ENCODE results near the gene HK1. TPM values are rescaled to one million over a fixed set of nuclear protein-coding genes. Genes with fewer than 3 reads are reported as not detected.
"Not testable (repeated sequence)": the region's sequence is repeated elsewhere in the genome, so short reads cannot be mapped to it uniquely, and the experiment has no call there.

HK1 gene
- polyA plus RNA-seq, 1 experiment = 47.5 TPM

DNA sequence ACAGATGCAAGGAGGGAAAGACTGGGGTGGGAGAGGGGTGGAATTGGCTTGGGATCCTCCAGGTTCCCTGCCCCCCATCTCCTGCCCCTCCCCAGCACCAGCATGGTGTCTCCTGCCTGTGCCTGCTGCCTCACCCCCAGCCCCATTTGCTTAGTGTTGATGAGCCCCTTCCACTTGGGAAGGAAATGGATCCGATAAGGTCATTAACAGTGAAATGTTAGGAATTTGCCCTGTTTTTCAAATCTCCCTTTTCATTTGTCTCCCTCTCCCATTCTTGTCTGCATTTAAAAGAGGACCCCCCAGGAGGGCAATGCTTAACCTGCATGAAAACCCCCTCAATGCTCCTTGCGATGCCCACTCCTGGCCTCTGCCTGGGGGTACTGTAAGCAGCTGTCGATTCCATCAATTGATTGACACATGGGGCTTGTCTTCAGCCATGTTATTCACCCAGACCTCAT lies 51.5 kb downstream of the HK1 start:
- H3K4me3 ChIP-seq (ENCODE audit: low read depth, low read length) = no peak overlapping the region
- ChIA-PET POLR2A (no interaction called here), CTCF (interaction anchor here (1.5 kb wide), 1 partner anchor 9 kb away, joined by 3 read pairs; no protein-coding TSS in a partner anchor)
- peaks cover 2% of the 10 kb centered on the region; the same call in 1 of the 2 replicates for H3K36me3 ChIP-seq (ENCODE audit: control insufficient read depth, insufficient read depth, low read length)
- DNase-seq (ENCODE audit: low read depth) = no peak
- no peaks in the 10 kb centered on the region for H3K27me3 ChIP-seq (ENCODE audit: control insufficient read depth, insufficient read depth, low read length)
- TF ChIP-seq, protein P1, sequence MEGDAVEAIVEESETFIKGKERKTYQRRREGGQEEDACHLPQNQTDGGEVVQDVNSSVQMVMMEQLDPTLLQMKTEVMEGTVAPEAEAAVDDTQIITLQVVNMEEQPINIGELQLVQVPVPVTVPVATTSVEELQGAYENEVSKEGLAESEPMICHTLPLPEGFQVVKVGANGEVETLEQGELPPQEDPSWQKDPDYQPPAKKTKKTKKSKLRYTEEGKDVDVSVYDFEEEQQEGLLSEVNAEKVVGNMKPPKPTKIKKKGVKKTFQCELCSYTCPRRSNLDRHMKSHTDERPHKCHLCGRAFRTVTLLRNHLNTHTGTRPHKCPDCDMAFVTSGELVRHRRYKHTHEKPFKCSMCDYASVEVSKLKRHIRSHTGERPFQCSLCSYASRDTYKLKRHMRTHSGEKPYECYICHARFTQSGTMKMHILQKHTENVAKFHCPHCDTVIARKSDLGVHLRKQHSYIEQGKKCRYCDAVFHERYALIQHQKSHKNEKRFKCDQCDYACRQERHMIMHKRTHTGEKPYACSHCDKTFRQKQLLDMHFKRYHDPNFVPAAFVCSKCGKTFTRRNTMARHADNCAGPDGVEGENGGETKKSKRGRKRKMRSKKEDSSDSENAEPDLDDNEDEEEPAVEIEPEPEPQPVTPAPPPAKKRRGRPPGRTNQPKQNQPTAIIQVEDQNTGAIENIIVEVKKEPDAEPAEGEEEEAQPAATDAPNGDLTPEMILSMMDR (IDR thresholded peaks at IDR 0.05; ENCODE audit: insufficient read depth, low read depth, low read length) = no peak

- ChIA-PET POLR2A (no interaction called here), CTCF (interaction anchor here (1.0 to 1.5 kb wide), 2 partner anchors 11 to 52 kb away, joined by 3 to 4 read pairs; no protein-coding TSS in a partner anchor)
- Histone ChIP-seq H3K4me3 (ENCODE audit: low read depth, low read length) (no peak overlapping the region), H3K27me3 (ENCODE audit: control insufficient read depth, insufficient read depth, low read length) (no peaks in the 10 kb centered on the region), H3K36me3 (ENCODE audit: control insufficient read depth, insufficient read depth, low read length) (peaks cover 2% of the 10 kb centered on the region; the same call in 1 of the 2 replicates)
- no peak for DNase-seq (ENCODE audit: low read depth)
- TF ChIP-seq, protein P1 (IDR thresholded peaks at IDR 0.05; ENCODE audit: insufficient read depth, low read depth, low read length) = no peak
Measured at GRCh38 chr10:69331161-69331560, 52.9 kb downstream of the HK1 start.

GRCh38 chr10:69332278-69333010 lies 54.1 kb downstream of the HK1 start:
- TF ChIP-seq, protein P1 (IDR thresholded peaks at IDR 0.05; ENCODE audit: insufficient read depth, low read depth, low read length) = no peak
- Histone ChIP-seq H3K36me3 (ENCODE audit: control insufficient read depth, insufficient read depth, low read length) (peaks cover 2% of the 10 kb centered on the region; the same call in 1 of the 2 replicates), H3K4me3 (ENCODE audit: low read depth, low read length) (no peak overlapping the region), H3K27me3 (ENCODE audit: control insufficient read depth, insufficient read depth, low read length) (no peaks in the 10 kb centered on the region)
- POLR2A ChIA-PET = no interaction called here
- DNase-seq (ENCODE audit: low read depth) = no peak
- CTCF ChIA-PET = interaction anchor here (0.6 to 2.2 kb wide), 7 partner anchors 7 to 1104 kb away, joined by 3 to 12 read pairs (median 8); no protein-coding TSS in a partner anchor

DNA sequence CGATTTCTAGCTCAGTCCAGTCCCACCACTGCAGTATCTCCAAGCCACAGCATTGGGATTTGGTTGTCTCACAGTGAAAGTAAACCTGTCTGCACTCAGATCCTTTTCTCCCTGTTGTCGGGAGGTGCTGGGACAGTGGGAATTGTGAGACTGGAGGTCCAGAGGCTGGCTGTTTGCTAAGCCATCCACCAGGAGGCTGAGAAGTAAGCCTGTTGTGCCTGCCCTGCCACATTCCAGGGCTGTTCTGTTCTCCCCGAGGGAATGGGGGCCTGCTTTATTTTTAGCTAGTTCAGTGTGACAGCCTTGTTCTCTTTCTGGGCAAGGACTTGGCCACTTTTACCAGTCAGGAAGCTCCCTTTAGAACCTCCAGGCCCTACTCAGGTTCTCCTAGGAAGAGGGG lies 54.9 kb downstream of the HK1 start:
- peaks cover 2% of the 10 kb centered on the region; the same call in 1 of the 2 replicates for H3K36me3 ChIP-seq (ENCODE audit: control insufficient read depth, insufficient read depth, low read length)
- H3K4me3 ChIP-seq (ENCODE audit: low read depth, low read length) = no peak overlapping the region
- ChIA-PET POLR2A (interaction anchor here (0.5 kb wide), 1 partner anchor 25 kb away, joined by 16 read pairs; no protein-coding TSS in a partner anchor), CTCF (interaction anchor here (0.6 to 2.2 kb wide), 11 partner anchors 8 to 1105 kb away, joined by 3 to 12 read pairs (median 7); no protein-coding TSS in a partner anchor)
- TF ChIP-seq, protein P1 (IDR thresholded peaks at IDR 0.05; ENCODE audit: insufficient read depth, low read depth, low read length) = peak; percentile 58
- H3K27me3 ChIP-seq (ENCODE audit: control insufficient read depth, insufficient read depth, low read length) = no peaks in the 10 kb centered on the region
- no peak for DNase-seq (ENCODE audit: low read depth)

DNA sequence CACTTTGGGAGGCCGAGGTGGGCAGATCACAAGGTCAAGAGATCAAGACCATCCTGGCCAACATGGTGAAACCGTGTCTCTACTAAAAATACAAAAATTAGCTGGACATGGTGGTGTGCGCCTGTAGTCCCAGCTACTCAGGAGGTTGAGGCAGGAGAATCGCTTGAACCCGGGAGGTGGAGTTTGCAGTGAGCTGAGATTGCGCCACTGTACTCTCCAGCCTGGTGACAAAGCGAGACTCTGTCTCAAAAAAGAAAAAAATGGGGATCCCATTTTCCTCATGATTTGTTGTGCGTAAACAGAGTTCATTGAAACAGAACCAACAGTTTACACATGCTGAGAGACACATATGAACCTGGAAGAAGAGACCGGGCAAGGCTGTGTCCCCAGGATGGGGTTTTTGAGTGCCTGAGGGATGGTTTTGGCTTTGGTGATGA lies 55.6 kb downstream of the HK1 start:
- POLR2A ChIA-PET = interaction anchor here (0.5 kb wide), 1 partner anchor 25 kb away, joined by 16 read pairs; no protein-coding TSS in a partner anchor
- H3K36me3 ChIP-seq (ENCODE audit: control insufficient read depth, insufficient read depth, low read length); DNase-seq (ENCODE audit: low read depth); H3K4me3 ChIP-seq (ENCODE audit: low read depth, low read length); H3K27me3 ChIP-seq (ENCODE audit: control insufficient read depth, insufficient read depth, low read length): not testable (repeated sequence)
- CTCF ChIA-PET = interaction anchor here (0.9 to 2.2 kb wide), 8 partner anchors 10 to 100 kb away, joined by 3 to 12 read pairs (median 7); no protein-coding TSS in a partner anchor

Data from BJ (cell line).